Measurements from ENCODE around the gene SRL.

SRL gene

GRCh38 chr16:4208341-4208751 is 33.5 kb downstream of the SRL start:
- no peak for DNase-seq (ENCODE audit: low read depth in 1 of 2, low spot score in 1 of 2)
- no peak overlapping the region for H3K4me3 ChIP-seq (replicated peaks; ENCODE audit: insufficient read depth, low read length)
- H3K27me3 ChIP-seq (ENCODE audit: insufficient read depth, poor library complexity, severe bottlenecking), result no peaks in the 10 kb centered on the region
- TF ChIP-seq REST (IDR thresholded peaks at IDR 0.05; ENCODE audit: insufficient replicate concordance, low read depth), result no peak
- TF ChIP-seq GABPA (IDR thresholded peaks at IDR 0.05; ENCODE audit: low read depth), result no peak
- TF ChIP-seq CTCF (IDR thresholded peaks at IDR 0.05; ENCODE audit: insufficient read depth, low read length), result no peak
- no peak for TF ChIP-seq POLR2AphosphoS5 (IDR thresholded peaks at IDR 0.05; ENCODE audit: low read depth)
- TF ChIP-seq SPI1 (IDR thresholded peaks at IDR 0.05; ENCODE audit: borderline replicate concordance, low read depth), result no peak
- H3K27ac ChIP-seq (replicated peaks), result no peak overlapping the region

GRCh38 chr16:4207683-4208340 is 34.1 kb downstream of the SRL start:
- no peak for DNase-seq (ENCODE audit: low read depth in 1 of 2, low spot score in 1 of 2)
- H3K4me3 ChIP-seq (replicated peaks; ENCODE audit: insufficient read depth, low read length), result no peak overlapping the region
- H3K27ac ChIP-seq (replicated peaks), result no peak overlapping the region
- TF ChIP-seq CTCF (IDR thresholded peaks at IDR 0.05; ENCODE audit: insufficient read depth, low read length), result no peak
- no peak for TF ChIP-seq SPI1 (IDR thresholded peaks at IDR 0.05; ENCODE audit: borderline replicate concordance, low read depth)
- TF ChIP-seq GABPA (IDR thresholded peaks at IDR 0.05; ENCODE audit: low read depth), result no peak
- no peak for TF ChIP-seq REST (IDR thresholded peaks at IDR 0.05; ENCODE audit: insufficient replicate concordance, low read depth)
- no peak for TF ChIP-seq POLR2AphosphoS5 (IDR thresholded peaks at IDR 0.05; ENCODE audit: low read depth)
- no peaks in the 10 kb centered on the region for H3K27me3 ChIP-seq (ENCODE audit: insufficient read depth, poor library complexity, severe bottlenecking)

GRCh38 chr16:4207229-4207628 is 34.7 kb downstream of the SRL start:
- TF ChIP-seq SPI1 (IDR thresholded peaks at IDR 0.05; ENCODE audit: borderline replicate concordance, low read depth), result no peak
- TF ChIP-seq CTCF (IDR thresholded peaks at IDR 0.05; ENCODE audit: insufficient read depth, low read length), result no peak
- no peak for TF ChIP-seq POLR2AphosphoS5 (IDR thresholded peaks at IDR 0.05; ENCODE audit: low read depth)
- TF ChIP-seq GABPA (IDR thresholded peaks at IDR 0.05; ENCODE audit: low read depth), result no peak
- TF ChIP-seq REST (IDR thresholded peaks at IDR 0.05; ENCODE audit: insufficient replicate concordance, low read depth), result no peak
- H3K4me3 ChIP-seq (replicated peaks; ENCODE audit: insufficient read depth, low read length), result no peak overlapping the region
- no peak for DNase-seq (ENCODE audit: low read depth in 1 of 2, low spot score in 1 of 2)
- no peak overlapping the region for H3K27ac ChIP-seq (replicated peaks)
- H3K27me3 ChIP-seq (ENCODE audit: insufficient read depth, poor library complexity, severe bottlenecking), result no peaks in the 10 kb centered on the region
